Measurements from ENCODE around the gene VSNL1.

DNA sequence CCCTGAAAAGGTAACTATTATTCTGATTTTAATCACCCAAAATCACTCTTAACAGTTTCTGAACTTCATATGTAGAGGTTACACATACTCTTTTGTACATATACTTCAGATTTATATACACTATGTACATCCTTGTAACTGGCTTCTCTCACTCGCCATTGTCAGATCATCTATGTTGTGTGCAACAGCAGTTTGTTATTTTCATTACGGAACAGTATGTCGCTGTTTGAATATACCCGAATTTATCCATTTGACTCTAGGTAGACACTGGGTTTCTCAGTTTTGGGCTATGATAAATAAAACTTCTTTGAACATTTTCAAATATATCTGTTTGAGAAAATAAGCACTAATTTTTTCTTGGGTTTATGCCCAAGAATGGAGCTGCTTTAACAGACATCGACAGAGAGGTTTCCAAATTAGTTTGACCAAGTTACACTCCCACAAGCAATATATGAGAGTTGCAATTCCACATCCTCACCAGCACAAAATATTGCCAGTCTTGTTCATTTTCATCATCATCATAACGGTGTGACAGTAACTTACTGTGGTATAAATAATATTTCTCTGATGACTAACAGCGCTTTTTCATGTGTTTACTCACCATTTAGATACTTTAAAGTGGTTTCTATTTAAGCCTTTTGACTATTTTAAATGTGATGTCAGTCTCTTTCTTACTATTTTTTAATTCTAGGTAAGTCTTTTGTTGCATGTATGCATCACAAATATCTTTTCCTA, 132.3 kb downstream of the VSNL1 start:
- no peak for TF ChIP-seq POLR2AphosphoS5 (IDR thresholded peaks at IDR 0.05; ENCODE audit: low read depth, low read length)
- TF ChIP-seq TAF1 (IDR thresholded peaks at IDR 0.05; ENCODE audit: borderline replicate concordance, low read depth, low read length) = no peak
- no peak for TF ChIP-seq POLR2A (IDR thresholded peaks at IDR 0.05; ENCODE audit: low read depth, low read length)
